BLaER1 treated with 17β-estradiol and CSF1 and Interleukin-3, amounts not matched to agents 10 nM and 100 nM (cell line): ENCODE measurements around the gene ANXA4.

Experiments
- H3K27ac ChIP-seq, 11 experiments: shearing (Covaris generic); formaldehyde crosslinking; 2 replicates each; pipeline ENCODE4 v1.8.1; 2022
- H3K27me3 ChIP-seq, 11 experiments: shearing (Covaris generic); formaldehyde crosslinking; 2 replicates each; pipeline ENCODE4 v1.8.1; 2022
- H3K36me3 ChIP-seq, 11 experiments: shearing (Covaris generic); formaldehyde crosslinking; 2 replicates each; pipeline ENCODE4 v1.8.1; 2022
- H3K4me1 ChIP-seq, 10 experiments: shearing (Covaris generic); formaldehyde crosslinking; 2 replicates each; pipeline ENCODE4 v1.8.1; 2022
- H3K4me2 ChIP-seq, 11 experiments: shearing (Covaris generic); formaldehyde crosslinking; 2 replicates each; pipeline ENCODE4 v1.8.1; 2022
- H3K4me3 ChIP-seq, 10 experiments: shearing (Covaris generic); formaldehyde crosslinking; 2 replicates each; pipeline ENCODE4 v1.8.1; 2022
- H3K9ac ChIP-seq, 11 experiments: shearing (Covaris generic); formaldehyde crosslinking; 2 replicates each; pipeline ENCODE4 v1.8.1; 2022
- H3K9me3 ChIP-seq, 11 experiments: shearing (Covaris generic); formaldehyde crosslinking; replicated peaks in 1 of 11; 2 replicates each; pipeline ENCODE4 v1.8.1; 2022
- H4K20me1 ChIP-seq, 11 experiments: shearing (Covaris generic); formaldehyde crosslinking; 2 replicates each; pipeline ENCODE4 v1.8.1; 2022
- Cebpa-rat ChIP-seq, 11 experiments: shearing (Covaris generic); IDR thresholded peaks; 2 replicates each; pipeline ENCODE4 v1.8.1; 2022

Gene ANXA4

GRCh38 chr2:69848186-69848790 lies 106.4 kb downstream of the ANXA4 start:
- no peak for TF ChIP-seq Cebpa-rat (IDR thresholded peaks at IDR 0.05)
- no peaks in the 10 kb centered on the region for H3K27me3 ChIP-seq
- no peak overlapping the region for H3K9ac ChIP-seq
- no peak overlapping the region for H3K4me2 ChIP-seq
- H3K36me3 ChIP-seq: peaks cover 84 to 100% (median 94%) of the 10 kb centered on the region in 11 experiments
- no peak overlapping the region for H3K4me3 ChIP-seq
- H3K4me1 ChIP-seq: no peaks in the 10 kb centered on the region
- no peaks in the 10 kb centered on the region; a peak in 1 of 22 replicates for H4K20me1 ChIP-seq
- H3K27ac ChIP-seq: no peak overlapping the region
- H3K9me3 ChIP-seq: no peaks in the 10 kb centered on the region

GRCh38 chr2:69858261-69858660 lies 116.3 kb downstream of the ANXA4 start:
- no peak for TF ChIP-seq Cebpa-rat (IDR thresholded peaks at IDR 0.05)
- Histone ChIP-seq H3K36me3 (peaks cover 19 to 88% (median 61%) of the 10 kb centered on the region in 11 experiments), H4K20me1 (peaks cover 0 to 3% (median 0%) of the 10 kb centered on the region in 11 experiments; a peak in 1 of 22 replicates), H3K9me3 (no peaks in the 10 kb centered on the region), H3K27ac (no peak overlapping the region), H3K9ac (no peak overlapping the region), H3K4me1 (no peaks in the 10 kb centered on the region), H3K27me3 (no peaks in the 10 kb centered on the region), H3K4me2 (no peak overlapping the region), H3K4me3 (no peak overlapping the region)

GRCh38 chr2:69863298-69863697 lies 121.4 kb downstream of the ANXA4 start:
- Histone ChIP-seq H3K4me1 (no peaks in the 10 kb centered on the region), H3K27ac (no peak overlapping the region), H3K27me3 (no peaks in the 10 kb centered on the region), H3K9me3 (no peaks in the 10 kb centered on the region), H3K36me3 (peaks cover 49 to 91% (median 69%) of the 10 kb centered on the region in 11 experiments), H3K4me3 (no peak overlapping the region), H4K20me1 (no peaks in the 10 kb centered on the region; a peak in 1 of 22 replicates), H3K9ac (no peak overlapping the region), H3K4me2 (no peak overlapping the region)
- no peak for TF ChIP-seq Cebpa-rat (IDR thresholded peaks at IDR 0.05)
